ENCODE measurements around the gene ITGA7. TPM values are rescaled to one million over a fixed set of nuclear protein-coding genes. Genes with fewer than 3 reads are reported as not detected.

The ITGA7 gene
- total and polyA plus RNA-seq, 4 donors, result 34.4 to 115 (median 66.4) TPM

- H3K4me1 ChIP-seq (ENCODE audit: control insufficient read depth, insufficient read depth, low read length), result peaks cover 29% of the 10 kb centered on the region
- peak overlapping the region; percentile 62 for H3K4me3 ChIP-seq (ENCODE audit: low read depth, low read length)
- H3K27me3 ChIP-seq (ENCODE audit: control insufficient read depth, insufficient read depth, low read length), result no peaks in the 10 kb centered on the region
- H3K9me3 ChIP-seq (ENCODE audit: control insufficient read depth, insufficient read depth, low read length), result no peaks in the 10 kb centered on the region
- peaks cover 5% of the 10 kb centered on the region for H3K36me3 ChIP-seq (ENCODE audit: control insufficient read depth, insufficient read depth, low read length)
- DNase-seq (ENCODE audit: low read depth in 4 of 6, low spot score in 6 of 6), result peak in 2 of 6 donors; percentile 76 to 82
- under 1% methylated on average over 69 of the region's 73 CpGs for WGBS (ENCODE audit: insufficient coverage)
- H3K27ac ChIP-seq (ENCODE audit: low read depth, low read length), result peak overlapping the region; percentile 69
Measured at GRCh38 chr12:55743406-55744339, 36.0 kb upstream of the ITGA7 start.

- DNase-seq (ENCODE audit: low read depth in 4 of 6, low spot score in 6 of 6), result peak in 4 of 6 donors; percentile 83 to 98 (median 92)
Measured at GRCh38 chr12:55742719-55743405, 35.2 kb upstream of the ITGA7 start, which contains the start of gene GDF11. TSS of gene GDF11 (plus strand) at chr12:55743122. CDS start at chr12:55743317, 195 bp downstream.

GRCh38 chr12:55741931-55742680, 34.4 kb upstream of the ITGA7 start:
- no peaks in the 10 kb centered on the region for H3K9me3 ChIP-seq (ENCODE audit: control insufficient read depth, insufficient read depth, low read length)
- H3K4me1 ChIP-seq (ENCODE audit: control insufficient read depth, insufficient read depth, low read length), result peaks cover 44% of the 10 kb centered on the region
- WGBS (ENCODE audit: insufficient coverage), result 16% methylated on average over 3 of the region's 3 CpGs
- H3K27me3 ChIP-seq (ENCODE audit: control insufficient read depth, insufficient read depth, low read length), result no peaks in the 10 kb centered on the region
- DNase-seq (ENCODE audit: low read depth in 4 of 6, low spot score in 6 of 6), result no peak
- H3K36me3 ChIP-seq (ENCODE audit: control insufficient read depth, insufficient read depth, low read length), result no peaks in the 10 kb centered on the region
- peak overlapping the region; percentile 35 for H3K4me3 ChIP-seq (ENCODE audit: low read depth, low read length)
- H3K27ac ChIP-seq (ENCODE audit: low read depth, low read length), result peak overlapping the region; percentile 75

More at GRCh38 chr12:55742719-55743405, 35.2 kb upstream of the ITGA7 start, which contains the start of gene GDF11:
- Histone ChIP-seq H3K27ac (ENCODE audit: low read depth, low read length) (peak within 1 kb of the TSS; percentile 75), H3K36me3 (ENCODE audit: control insufficient read depth, insufficient read depth, low read length) (no peaks in the 10 kb centered on the region), H3K4me3 (ENCODE audit: low read depth, low read length) (peak within 1 kb of the TSS; percentile 62), H3K27me3 (ENCODE audit: control insufficient read depth, insufficient read depth, low read length) (no peaks in the 10 kb centered on the region), H3K4me1 (ENCODE audit: control insufficient read depth, insufficient read depth, low read length) (peaks cover 36% of the 10 kb centered on the region), H3K9me3 (ENCODE audit: control insufficient read depth, insufficient read depth, low read length) (no peaks in the 10 kb centered on the region)
- WGBS (ENCODE audit: insufficient coverage), result under 1% methylated on average over 17 of the region's 53 CpGs

DNA sequence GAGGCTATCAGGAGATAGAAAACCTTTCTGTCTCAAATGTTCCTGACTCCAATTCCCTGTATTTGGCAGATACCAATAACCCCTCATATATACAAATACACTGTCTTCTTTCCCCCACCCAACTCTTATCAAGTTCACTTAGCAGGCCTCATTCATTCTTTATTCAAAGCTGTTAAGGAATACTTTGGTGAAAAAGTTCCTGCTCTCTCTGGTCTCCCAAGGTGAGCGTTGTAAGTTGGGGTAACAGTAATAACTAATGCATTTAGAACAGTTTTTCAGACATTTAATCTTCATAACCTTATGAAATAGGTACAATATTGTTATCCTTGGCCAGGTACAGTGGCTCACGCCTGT, 31.3 kb upstream of the ITGA7 start:
- Histone ChIP-seq H3K4me3 (ENCODE audit: low read depth, low read length) (peak overlapping the region; percentile 55), H3K27ac (ENCODE audit: low read depth, low read length) (peak overlapping the region; percentile 93), H3K36me3 (ENCODE audit: control insufficient read depth, insufficient read depth, low read length) (no peaks in the 10 kb centered on the region), H3K9me3 (ENCODE audit: control insufficient read depth, insufficient read depth, low read length) (no peaks in the 10 kb centered on the region), H3K4me1 (ENCODE audit: control insufficient read depth, insufficient read depth, low read length) (peaks cover 39% of the 10 kb centered on the region), H3K27me3 (ENCODE audit: control insufficient read depth, insufficient read depth, low read length) (no peaks in the 10 kb centered on the region)
- no CpG with 5 or more reads among the region's 2 CpGs for WGBS (ENCODE audit: insufficient coverage)
- DNase-seq (ENCODE audit: low read depth in 4 of 6, low spot score in 6 of 6), result no peak

- peak overlapping the region; percentile 93 for H3K27ac ChIP-seq (ENCODE audit: low read depth, low read length)
- H3K4me1 ChIP-seq (ENCODE audit: control insufficient read depth, insufficient read depth, low read length), result peaks cover 35% of the 10 kb centered on the region
- peak in 5 of 6 donors; percentile 89 to 98 (median 96) for DNase-seq (ENCODE audit: low read depth in 4 of 6, low spot score in 6 of 6)
- peak overlapping the region; percentile 55 for H3K4me3 ChIP-seq (ENCODE audit: low read depth, low read length)
- no peaks in the 10 kb centered on the region for H3K9me3 ChIP-seq (ENCODE audit: control insufficient read depth, insufficient read depth, low read length)
- 0% methylated on average over 6 of the region's 14 CpGs for WGBS (ENCODE audit: insufficient coverage)
- no peaks in the 10 kb centered on the region for H3K36me3 ChIP-seq (ENCODE audit: control insufficient read depth, insufficient read depth, low read length)
- no peaks in the 10 kb centered on the region for H3K27me3 ChIP-seq (ENCODE audit: control insufficient read depth, insufficient read depth, low read length)
Measured at GRCh38 chr12:55738123-55739024, 30.7 kb upstream of the ITGA7 start.

DNA sequence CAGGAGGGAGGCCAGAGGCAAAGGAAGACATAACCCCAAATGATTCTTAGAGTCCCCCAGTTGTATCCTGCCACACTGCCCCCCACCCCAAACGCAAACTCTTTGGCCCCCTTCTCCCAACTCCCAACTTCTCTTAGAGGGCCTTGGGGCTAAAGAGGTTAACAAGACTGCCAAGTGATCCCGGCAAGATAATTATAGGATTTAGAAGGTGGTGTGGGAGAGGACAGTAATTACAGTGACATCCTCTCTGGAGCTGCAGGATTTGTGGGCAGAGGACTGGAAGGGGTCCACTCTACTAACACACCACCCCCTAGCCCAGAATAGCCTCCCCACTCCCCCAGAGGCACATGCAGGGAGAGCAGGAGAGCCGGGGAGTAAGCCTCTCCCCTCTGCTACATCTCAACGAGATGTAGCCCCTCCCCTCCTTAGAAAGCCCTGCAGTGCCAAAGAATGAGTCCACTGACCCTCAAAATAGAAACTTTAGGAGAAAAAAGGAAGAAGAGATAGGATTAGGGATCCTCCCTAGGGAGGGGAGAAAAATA, 29.9 kb upstream of the ITGA7 start:
- 0% methylated on average over 1 of the region's 4 CpGs for WGBS (ENCODE audit: insufficient coverage)
- Histone ChIP-seq H3K4me3 (ENCODE audit: low read depth, low read length) (peak overlapping the region; percentile 55), H3K27me3 (ENCODE audit: control insufficient read depth, insufficient read depth, low read length) (no peaks in the 10 kb centered on the region), H3K9me3 (ENCODE audit: control insufficient read depth, insufficient read depth, low read length) (no peaks in the 10 kb centered on the region), H3K36me3 (ENCODE audit: control insufficient read depth, insufficient read depth, low read length) (no peaks in the 10 kb centered on the region), H3K27ac (ENCODE audit: low read depth, low read length) (peak overlapping the region; percentile 93), H3K4me1 (ENCODE audit: control insufficient read depth, insufficient read depth, low read length) (peaks cover 35% of the 10 kb centered on the region)
- DNase-seq (ENCODE audit: low read depth in 4 of 6, low spot score in 6 of 6), result peak in 1 of 6 donors; percentile 73

DNA sequence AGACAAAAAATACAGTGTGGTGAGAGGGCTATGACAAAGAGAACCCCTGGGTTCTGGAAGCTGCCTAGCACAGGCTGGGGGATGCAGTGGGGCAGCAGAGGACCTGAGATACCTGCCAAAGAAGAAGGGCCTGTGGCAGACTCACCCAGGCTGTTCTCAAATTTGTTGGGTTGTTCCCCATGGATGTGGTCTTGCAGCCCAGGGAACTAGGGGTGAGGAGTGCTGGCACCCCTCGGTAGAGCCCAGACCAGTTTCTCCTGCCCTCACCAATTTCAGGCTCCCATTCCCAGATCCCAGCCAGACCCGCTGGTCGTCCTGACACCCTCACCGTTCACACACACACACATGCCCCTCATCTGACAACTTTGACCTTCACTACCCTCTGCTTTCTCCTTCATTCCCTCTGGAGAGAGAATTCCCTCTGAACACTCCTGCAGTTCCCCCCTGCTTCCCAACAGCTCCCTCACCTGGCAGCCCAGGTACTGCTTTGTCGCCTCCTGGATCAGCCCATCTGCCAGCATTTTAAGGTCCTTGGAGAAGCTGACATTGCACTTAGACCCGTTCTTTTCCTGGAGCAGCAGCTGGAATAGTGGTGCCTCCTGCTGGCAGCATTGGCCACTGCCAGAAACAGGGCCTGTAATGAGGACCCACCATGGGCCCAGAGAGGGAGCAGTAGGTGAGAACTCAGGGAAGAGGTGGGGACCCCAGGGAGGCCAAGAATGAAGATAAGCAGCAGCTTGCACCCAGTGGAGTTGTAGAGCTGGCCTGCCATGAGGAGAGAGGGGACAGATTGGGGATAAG, 29.3 kb upstream of the ITGA7 start:
- 28% methylated on average over 6 of the region's 6 CpGs for WGBS (ENCODE audit: insufficient coverage)
- Histone ChIP-seq H3K4me1 (ENCODE audit: control insufficient read depth, insufficient read depth, low read length) (peaks cover 37% of the 10 kb centered on the region), H3K27me3 (ENCODE audit: control insufficient read depth, insufficient read depth, low read length) (no peaks in the 10 kb centered on the region), H3K27ac (ENCODE audit: low read depth, low read length) (peak overlapping the region; percentile 93), H3K36me3 (ENCODE audit: control insufficient read depth, insufficient read depth, low read length) (peaks cover 5% of the 10 kb centered on the region), H3K4me3 (ENCODE audit: low read depth, low read length) (peak overlapping the region; percentile 55), H3K9me3 (ENCODE audit: control insufficient read depth, insufficient read depth, low read length) (no peaks in the 10 kb centered on the region)
- DNase-seq (ENCODE audit: low read depth in 4 of 6, low spot score in 6 of 6), result peak in 2 of 6 donors; percentile 74 to 76

GRCh38 chr12:55736076-55736475, 28.4 kb upstream of the ITGA7 start:
- Histone ChIP-seq H3K4me3 (ENCODE audit: low read depth, low read length) (no peak overlapping the region), H3K27me3 (ENCODE audit: control insufficient read depth, insufficient read depth, low read length) (no peaks in the 10 kb centered on the region), H3K9me3 (ENCODE audit: control insufficient read depth, insufficient read depth, low read length) (no peaks in the 10 kb centered on the region), H3K27ac (ENCODE audit: low read depth, low read length) (no peak overlapping the region), H3K36me3 (ENCODE audit: control insufficient read depth, insufficient read depth, low read length) (peaks cover 5% of the 10 kb centered on the region), H3K4me1 (ENCODE audit: control insufficient read depth, insufficient read depth, low read length) (peaks cover 39% of the 10 kb centered on the region)
- no peak for DNase-seq (ENCODE audit: low read depth in 4 of 6, low spot score in 6 of 6)
- WGBS (ENCODE audit: insufficient coverage), result 66% methylated on average over 3 of the region's 3 CpGs
